ENCODE results near the gene SORCS2. TPM values are rescaled to one million over a fixed set of nuclear protein-coding genes. Genes with fewer than 3 reads are reported as not detected.

Gene SORCS2
- total and polyA plus RNA-seq, 2 of the 8 experiments (the other 6 are each of a cell fraction or from before 2014, with no cell fraction given), result 0.36 to 1.8 TPM

DNA sequence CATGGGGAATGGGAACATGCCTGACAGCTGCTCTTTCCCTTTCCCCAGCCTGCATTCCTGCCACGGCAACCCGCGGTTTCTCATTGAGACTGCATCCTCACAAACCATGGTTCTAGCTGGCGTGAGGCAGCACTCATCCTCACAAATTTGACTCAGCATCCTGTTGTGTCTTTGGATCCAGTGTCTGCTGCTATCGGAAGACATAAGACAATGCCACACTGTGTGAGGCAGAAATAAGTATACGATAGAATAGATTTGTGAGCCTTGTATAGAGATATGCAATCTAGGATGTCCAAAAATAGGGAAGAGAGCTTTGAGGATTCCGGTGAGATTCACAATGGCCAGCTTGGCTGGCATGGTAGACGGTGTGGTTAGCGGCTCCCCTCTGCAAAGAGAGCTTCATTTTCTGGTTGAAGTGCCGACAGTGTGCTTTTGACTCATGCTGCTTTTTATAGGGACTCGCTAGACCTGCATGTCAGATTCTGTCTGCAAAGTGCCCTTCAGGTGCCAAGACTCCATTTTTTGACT is 403.7 kb downstream of the SORCS2 start (continued):
- TF ChIP-seq, protein P1, sequence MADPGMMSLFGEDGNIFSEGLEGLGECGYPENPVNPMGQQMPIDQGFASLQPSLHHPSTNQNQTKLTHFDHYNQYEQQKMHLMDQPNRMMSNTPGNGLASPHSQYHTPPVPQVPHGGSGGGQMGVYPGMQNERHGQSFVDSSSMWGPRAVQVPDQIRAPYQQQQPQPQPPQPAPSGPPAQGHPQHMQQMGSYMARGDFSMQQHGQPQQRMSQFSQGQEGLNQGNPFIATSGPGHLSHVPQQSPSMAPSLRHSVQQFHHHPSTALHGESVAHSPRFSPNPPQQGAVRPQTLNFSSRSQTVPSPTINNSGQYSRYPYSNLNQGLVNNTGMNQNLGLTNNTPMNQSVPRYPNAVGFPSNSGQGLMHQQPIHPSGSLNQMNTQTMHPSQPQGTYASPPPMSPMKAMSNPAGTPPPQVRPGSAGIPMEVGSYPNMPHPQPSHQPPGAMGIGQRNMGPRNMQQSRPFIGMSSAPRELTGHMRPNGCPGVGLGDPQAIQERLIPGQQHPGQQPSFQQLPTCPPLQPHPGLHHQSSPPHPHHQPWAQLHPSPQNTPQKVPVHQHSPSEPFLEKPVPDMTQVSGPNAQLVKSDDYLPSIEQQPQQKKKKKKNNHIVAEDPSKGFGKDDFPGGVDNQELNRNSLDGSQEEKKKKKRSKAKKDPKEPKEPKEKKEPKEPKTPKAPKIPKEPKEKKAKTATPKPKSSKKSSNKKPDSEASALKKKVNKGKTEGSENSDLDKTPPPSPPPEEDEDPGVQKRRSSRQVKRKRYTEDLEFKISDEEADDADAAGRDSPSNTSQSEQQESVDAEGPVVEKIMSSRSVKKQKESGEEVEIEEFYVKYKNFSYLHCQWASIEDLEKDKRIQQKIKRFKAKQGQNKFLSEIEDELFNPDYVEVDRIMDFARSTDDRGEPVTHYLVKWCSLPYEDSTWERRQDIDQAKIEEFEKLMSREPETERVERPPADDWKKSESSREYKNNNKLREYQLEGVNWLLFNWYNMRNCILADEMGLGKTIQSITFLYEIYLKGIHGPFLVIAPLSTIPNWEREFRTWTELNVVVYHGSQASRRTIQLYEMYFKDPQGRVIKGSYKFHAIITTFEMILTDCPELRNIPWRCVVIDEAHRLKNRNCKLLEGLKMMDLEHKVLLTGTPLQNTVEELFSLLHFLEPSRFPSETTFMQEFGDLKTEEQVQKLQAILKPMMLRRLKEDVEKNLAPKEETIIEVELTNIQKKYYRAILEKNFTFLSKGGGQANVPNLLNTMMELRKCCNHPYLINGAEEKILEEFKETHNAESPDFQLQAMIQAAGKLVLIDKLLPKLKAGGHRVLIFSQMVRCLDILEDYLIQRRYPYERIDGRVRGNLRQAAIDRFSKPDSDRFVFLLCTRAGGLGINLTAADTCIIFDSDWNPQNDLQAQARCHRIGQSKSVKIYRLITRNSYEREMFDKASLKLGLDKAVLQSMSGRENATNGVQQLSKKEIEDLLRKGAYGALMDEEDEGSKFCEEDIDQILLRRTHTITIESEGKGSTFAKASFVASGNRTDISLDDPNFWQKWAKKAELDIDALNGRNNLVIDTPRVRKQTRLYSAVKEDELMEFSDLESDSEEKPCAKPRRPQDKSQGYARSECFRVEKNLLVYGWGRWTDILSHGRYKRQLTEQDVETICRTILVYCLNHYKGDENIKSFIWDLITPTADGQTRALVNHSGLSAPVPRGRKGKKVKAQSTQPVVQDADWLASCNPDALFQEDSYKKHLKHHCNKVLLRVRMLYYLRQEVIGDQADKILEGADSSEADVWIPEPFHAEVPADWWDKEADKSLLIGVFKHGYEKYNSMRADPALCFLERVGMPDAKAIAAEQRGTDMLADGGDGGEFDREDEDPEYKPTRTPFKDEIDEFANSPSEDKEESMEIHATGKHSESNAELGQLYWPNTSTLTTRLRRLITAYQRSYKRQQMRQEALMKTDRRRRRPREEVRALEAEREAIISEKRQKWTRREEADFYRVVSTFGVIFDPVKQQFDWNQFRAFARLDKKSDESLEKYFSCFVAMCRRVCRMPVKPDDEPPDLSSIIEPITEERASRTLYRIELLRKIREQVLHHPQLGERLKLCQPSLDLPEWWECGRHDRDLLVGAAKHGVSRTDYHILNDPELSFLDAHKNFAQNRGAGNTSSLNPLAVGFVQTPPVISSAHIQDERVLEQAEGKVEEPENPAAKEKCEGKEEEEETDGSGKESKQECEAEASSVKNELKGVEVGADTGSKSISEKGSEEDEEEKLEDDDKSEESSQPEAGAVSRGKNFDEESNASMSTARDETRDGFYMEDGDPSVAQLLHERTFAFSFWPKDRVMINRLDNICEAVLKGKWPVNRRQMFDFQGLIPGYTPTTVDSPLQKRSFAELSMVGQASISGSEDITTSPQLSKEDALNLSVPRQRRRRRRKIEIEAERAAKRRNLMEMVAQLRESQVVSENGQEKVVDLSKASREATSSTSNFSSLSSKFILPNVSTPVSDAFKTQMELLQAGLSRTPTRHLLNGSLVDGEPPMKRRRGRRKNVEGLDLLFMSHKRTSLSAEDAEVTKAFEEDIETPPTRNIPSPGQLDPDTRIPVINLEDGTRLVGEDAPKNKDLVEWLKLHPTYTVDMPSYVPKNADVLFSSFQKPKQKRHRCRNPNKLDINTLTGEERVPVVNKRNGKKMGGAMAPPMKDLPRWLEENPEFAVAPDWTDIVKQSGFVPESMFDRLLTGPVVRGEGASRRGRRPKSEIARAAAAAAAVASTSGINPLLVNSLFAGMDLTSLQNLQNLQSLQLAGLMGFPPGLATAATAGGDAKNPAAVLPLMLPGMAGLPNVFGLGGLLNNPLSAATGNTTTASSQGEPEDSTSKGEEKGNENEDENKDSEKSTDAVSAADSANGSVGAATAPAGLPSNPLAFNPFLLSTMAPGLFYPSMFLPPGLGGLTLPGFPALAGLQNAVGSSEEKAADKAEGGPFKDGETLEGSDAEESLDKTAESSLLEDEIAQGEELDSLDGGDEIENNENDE (IDR thresholded peaks at IDR 0.05; ENCODE audit: insufficient replicate concordance, low read length), result no peak
- TF ChIP-seq TEAD4 (IDR thresholded peaks at IDR 0.05; ENCODE audit: low read depth, low read length) (peak; percentile 62), BCL11A (IDR thresholded peaks at IDR 0.05; ENCODE audit: low read depth in 2 of 2, low read length in 2 of 2) (no peak)
